IMR-90 (cell line): Measurements from ENCODE around the gene QRFP. TPM values are rescaled to one million over a fixed set of nuclear protein-coding genes. Genes with fewer than 3 reads are reported as not detected.

Experiments
- ATAC-seq: fragments of 200-7000 bp; cut with Tn5 transposase; 2 replicates; pipeline ENCODE4 v1.9.1; 2020; ENCODE audit warnings: low read depth, mild to moderate bottlenecking, moderate library complexity
- BruUV-seq: library from RNA; stranded (reverse); fragments of 400-500 nt; replicated peaks from 2 replicates; lab custom pipeline; 2021; lab: Mats Ljungman, UMichigan
- CTCF ChIA-PET: fragments of 300-600 bp; formaldehyde crosslinking; extraction: SDS; loops from one replicate; lab custom pipeline; 2021; ENCODE audit warnings: antibody characterized with exemption; lab: Yijun Ruan, JAX
- POLR2A ChIA-PET: fragments of 300-600 bp; sonication (Branson Sonifier 250); formaldehyde crosslinking; loops from one replicate; lab custom pipeline; 2022; ENCODE audit warnings: antibody characterized with exemption; ENCODE audit not compliant: unreplicated experiment; lab: Charles Lee
- DNase-seq: peaks from one replicate; pipeline ENCODE4 v3.0.0; 2013
- H2AFZ ChIP-seq: replicated peaks from 2 replicates; pipeline ENCODE3; 2013; ENCODE audit warnings: low read length, mild to moderate bottlenecking; ENCODE audit not compliant: poor library complexity
- H2AK5ac ChIP-seq: 2 replicates; pipeline ENCODE4 v1.6.1; 2013; ENCODE audit warnings: low read depth, low read length, inconsistent platforms
- H2AK9ac ChIP-seq: replicated peaks from 2 replicates; pipeline ENCODE3; 2013; ENCODE audit warnings: mild to moderate bottlenecking, low read depth, low read length, moderate library complexity; ENCODE audit not compliant: poor library complexity
- H2BK120ac ChIP-seq: 2 replicates; pipeline ENCODE4 v1.6.1; 2013; ENCODE audit warnings: low read depth, low read length, inconsistent platforms
- H2BK15ac ChIP-seq: 3 replicates; pipeline ENCODE4 v1.6.1; 2013; ENCODE audit warnings: low read depth, low read length, inconsistent platforms
- H2BK20ac ChIP-seq: 2 replicates; pipeline ENCODE4 v1.6.1; 2013; ENCODE audit warnings: low read depth, mild to moderate bottlenecking, inconsistent platforms, low read length, moderate library complexity
- H2BK5ac ChIP-seq: 2 replicates; pipeline ENCODE4 v1.6.1; 2013; ENCODE audit warnings: mild to moderate bottlenecking, low read depth, low read length, inconsistent platforms; ENCODE audit not compliant: poor library complexity, severe bottlenecking
- H3K14ac ChIP-seq: replicated peaks from 2 replicates; pipeline ENCODE4 v1.6.1; 2013; ENCODE audit warnings: low read depth, low read length, inconsistent platforms
- H3K18ac ChIP-seq: 2 replicates; pipeline ENCODE4 v1.6.1; 2013; ENCODE audit warnings: low read depth, low read length, control low read depth
- H3K23ac ChIP-seq: 2 replicates; pipeline ENCODE4 v1.6.1; 2013; ENCODE audit warnings: low read depth, low read length, inconsistent platforms
- H3K27ac ChIP-seq: 2 replicates; pipeline ENCODE4 v1.5.1; 2013; ENCODE audit warnings: mild to moderate bottlenecking, control low read depth, low read length; ENCODE audit not compliant: insufficient read depth
- H3K27me3 ChIP-seq: 2 replicates; pipeline ENCODE4 v1.6.1; 2013; ENCODE audit warnings: low read length; ENCODE audit not compliant: control insufficient read depth, insufficient read depth
- H3K36me3 ChIP-seq: 2 replicates; pipeline ENCODE4 v1.6.1; 2013; ENCODE audit warnings: low read length, mixed read lengths; ENCODE audit not compliant: control insufficient read depth, insufficient read depth
- H3K4ac ChIP-seq: 2 replicates; pipeline ENCODE4 v1.6.1; 2013; ENCODE audit warnings: low read depth, low read length, inconsistent platforms
- H3K4me1 ChIP-seq: 2 replicates; pipeline ENCODE4 v1.6.1; 2013; ENCODE audit warnings: low read length, mixed read lengths; ENCODE audit not compliant: control insufficient read depth, insufficient read depth
- H3K4me2 ChIP-seq: 2 replicates; pipeline ENCODE4 v1.6.1; 2013; ENCODE audit warnings: low read depth, mild to moderate bottlenecking, control low read depth, low read length, moderate library complexity
- H3K4me3 ChIP-seq: 2 replicates; pipeline ENCODE4 v1.5.1; 2013; ENCODE audit warnings: low read depth, mild to moderate bottlenecking, control low read depth, low read length, moderate library complexity; ENCODE audit not compliant: insufficient read depth
- H3K56ac ChIP-seq: 2 replicates; pipeline ENCODE4 v1.6.1; 2013; ENCODE audit warnings: low read length, inconsistent platforms; ENCODE audit not compliant: insufficient read depth; ENCODE audit errors: extremely low read depth
- H3K79me1 ChIP-seq, 2 experiments: 2 replicates each; pipeline ENCODE4 v1.6.1; 2013; ENCODE audit warnings: low read length in 2 of 2, inconsistent platforms in 1 of 2, low read depth in 1 of 2
- H3K9ac ChIP-seq: 2 replicates; pipeline ENCODE4 v1.6.1; 2013; ENCODE audit warnings: low read depth, low read length, control low read depth
- H3K9me1 ChIP-seq: 2 replicates; pipeline ENCODE4 v1.6.1; 2013; ENCODE audit warnings: low read length, inconsistent platforms; ENCODE audit not compliant: insufficient read depth
- H3K9me3 ChIP-seq: 2 replicates; pipeline ENCODE4 v1.6.1; 2013; ENCODE audit warnings: low read length; ENCODE audit not compliant: control insufficient read depth, insufficient read depth
- H4K20me1 ChIP-seq: 2 replicates; pipeline ENCODE4 v1.6.1; 2013; ENCODE audit warnings: low read length, inconsistent platforms; ENCODE audit not compliant: insufficient read depth
- H4K5ac ChIP-seq: 2 replicates; pipeline ENCODE4 v1.6.1; 2013; ENCODE audit warnings: mild to moderate bottlenecking, low read depth, low read length, control low read depth
- H4K8ac ChIP-seq, 2 experiments: 2 replicates each; pipeline ENCODE4 v1.6.1; 2013; ENCODE audit warnings: low read depth in 2 of 2, low read length in 2 of 2, control low read depth in 1 of 2, inconsistent platforms in 1 of 2
- H4K91ac ChIP-seq: 2 replicates; pipeline ENCODE4 v1.6.1; 2013; ENCODE audit warnings: low read depth, low read length, inconsistent platforms; ENCODE audit not compliant: insufficient read depth
- BHLHE40 ChIP-seq: fragments of 150-350 bp; IDR thresholded peaks from 2 replicates; pipeline ENCODE4 v1.6.1; 2016; ENCODE audit warnings: mild to moderate bottlenecking, low read depth, low read length
- CHD1 ChIP-seq: IDR thresholded peaks from 2 replicates; pipeline ENCODE4 v1.6.1; 2012; ENCODE audit warnings: low read depth, low read length, improper control_type of control experiment
- MAFK ChIP-seq: IDR thresholded peaks from 2 replicates; pipeline ENCODE4 v1.6.1; 2012; ENCODE audit warnings: low read depth, low read length, improper control_type of control experiment
- MAZ ChIP-seq: IDR thresholded peaks from 2 replicates; pipeline ENCODE4 v1.6.1; 2012; ENCODE audit warnings: low read depth, mild to moderate bottlenecking, low read length, improper control_type of control experiment, moderate library complexity, borderline replicate concordance
- NFE2L2 ChIP-seq: fragments of 150-350 bp; IDR thresholded peaks from 2 replicates; pipeline ENCODE4 v1.6.1; 2016; ENCODE audit warnings: low read depth, mild to moderate bottlenecking, low read length
- POLR2A ChIP-seq: IDR thresholded peaks from 2 replicates; pipeline ENCODE4 v1.6.1; 2012; ENCODE audit warnings: mild to moderate bottlenecking, low read depth, low read length
- RCOR1 ChIP-seq: IDR thresholded peaks from 2 replicates; pipeline ENCODE4 v1.6.1; 2012; ENCODE audit warnings: mild to moderate bottlenecking, low read length, improper control_type of control experiment; ENCODE audit not compliant: insufficient replicate concordance
- RFX5 ChIP-seq: IDR thresholded peaks from 2 replicates; pipeline ENCODE4 v1.8.0; 2012; ENCODE audit warnings: low read depth, mild to moderate bottlenecking, low read length, moderate library complexity
- SMC3 ChIP-seq: fragments of 150-350 bp; IDR thresholded peaks from 2 replicates; pipeline ENCODE4 v1.6.1; 2016; ENCODE audit warnings: low read depth, mild to moderate bottlenecking, antibody characterized with exemption, low read length, moderate library complexity
- WGBS, 2 experiments: methylation state at CpG; one replicate each; pipeline versions ENCODE4 v1.1.5 to v1.1.7; 2013; ENCODE audit warnings: missing lambda C conversion rate in 2 of 2; ENCODE audit not compliant: insufficient read length in 1 of 2; ENCODE audit errors: extremely low coverage in 2 of 2; 5-methylcytosine and 5-hydroxymethylcytosine counted together
- dilution Hi-C: fragments of 300-500 bp; cut with HindIII; formaldehyde crosslinking; loops from one replicate; pipeline ENCODE4 v1.14.3; 2018; ENCODE audit warnings: low sequenced_read_pairs; ENCODE audit not compliant: unreplicated experiment
- in situ Hi-C: fragments of 300-500 bp; cut with MboI; formaldehyde crosslinking; loops from 3 replicates; pipeline ENCODE4 v1.14.3; 2019; ENCODE audit warnings: low sequenced_read_pairs, inconsistent platforms, mixed read lengths
- intact Hi-C: fragments of 100-400 bp; cut with micrococcal nuclease; formaldehyde crosslinking; loops from 2 replicates; pipeline ENCODE4 v1.10.0; 2022
- polyA plus RNA-seq, 3 experiments: library from polyadenylated mRNA; depleted of rRNA; stranded (reverse); fragments of >200 nt; gene quantifications; 2 replicates each; pipeline ENCODE4 v1.2.3, GENCODE V29; 2012; ENCODE audit warnings: low replicate concordance in 1 of 3
- total RNA-seq: library from RNA; depleted of rRNA; stranded (reverse); fragments of >200 nt; gene quantifications from 2 replicates; pipeline ENCODE4 v1.2.3, GENCODE V29; 2012
- TF ChIP-seq, protein P1 (sequence below): fragments of 150-350 bp; IDR thresholded peaks from 2 replicates; pipeline ENCODE4 v1.6.1; 2017; ENCODE audit warnings: mild to moderate bottlenecking, antibody characterized with exemption, low read length, low read depth
- TF ChIP-seq, protein P2 (sequence below): conservative IDR thresholded peaks from 2 replicates; pipeline ENCODE4 v1.5.1; 2012; ENCODE audit warnings: mild to moderate bottlenecking, low read depth, low read length, improper control_type of control experiment

Gene QRFP
- total and polyA plus RNA-seq, 2 of the 4 experiments (the other 2 are of a cell fraction): not detected

DNA sequence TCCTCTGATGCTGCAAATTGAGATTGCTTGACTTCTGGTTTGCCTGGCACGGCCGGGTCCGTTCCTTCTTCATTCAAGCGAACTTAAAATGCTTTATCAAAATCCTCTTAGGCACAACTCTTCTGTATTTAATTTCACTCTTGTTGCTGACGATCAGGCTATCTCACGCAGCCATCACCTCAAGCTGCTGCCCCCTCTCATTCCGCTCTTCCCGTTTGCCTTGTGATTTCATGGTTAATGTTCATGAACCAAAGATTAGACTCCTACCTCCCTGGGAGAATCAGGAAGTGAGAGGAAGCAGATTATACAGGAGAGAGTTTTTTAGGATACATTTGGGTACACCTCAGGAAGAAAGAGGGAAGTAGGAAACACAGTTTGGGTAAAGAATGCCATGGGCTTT, 22.6 kb downstream of the QRFP start:
- no peaks in the 10 kb centered on the region for H3K27me3 ChIP-seq
- H3K9me1 ChIP-seq: no peaks in the 10 kb centered on the region
- no peak overlapping the region for H3K4me3 ChIP-seq
- no TSS peak for BruUV-seq
- dilution Hi-C loops: no loop called here
- no peak overlapping the region for H4K8ac ChIP-seq
- no peak for TF ChIP-seq NFE2L2
- TF ChIP-seq, protein P1, sequence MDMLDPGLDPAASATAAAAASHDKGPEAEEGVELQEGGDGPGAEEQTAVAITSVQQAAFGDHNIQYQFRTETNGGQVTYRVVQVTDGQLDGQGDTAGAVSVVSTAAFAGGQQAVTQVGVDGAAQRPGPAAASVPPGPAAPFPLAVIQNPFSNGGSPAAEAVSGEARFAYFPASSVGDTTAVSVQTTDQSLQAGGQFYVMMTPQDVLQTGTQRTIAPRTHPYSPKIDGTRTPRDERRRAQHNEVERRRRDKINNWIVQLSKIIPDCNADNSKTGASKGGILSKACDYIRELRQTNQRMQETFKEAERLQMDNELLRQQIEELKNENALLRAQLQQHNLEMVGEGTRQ: no peak
- no peak for TF ChIP-seq MAFK
- TF ChIP-seq, protein P2, sequence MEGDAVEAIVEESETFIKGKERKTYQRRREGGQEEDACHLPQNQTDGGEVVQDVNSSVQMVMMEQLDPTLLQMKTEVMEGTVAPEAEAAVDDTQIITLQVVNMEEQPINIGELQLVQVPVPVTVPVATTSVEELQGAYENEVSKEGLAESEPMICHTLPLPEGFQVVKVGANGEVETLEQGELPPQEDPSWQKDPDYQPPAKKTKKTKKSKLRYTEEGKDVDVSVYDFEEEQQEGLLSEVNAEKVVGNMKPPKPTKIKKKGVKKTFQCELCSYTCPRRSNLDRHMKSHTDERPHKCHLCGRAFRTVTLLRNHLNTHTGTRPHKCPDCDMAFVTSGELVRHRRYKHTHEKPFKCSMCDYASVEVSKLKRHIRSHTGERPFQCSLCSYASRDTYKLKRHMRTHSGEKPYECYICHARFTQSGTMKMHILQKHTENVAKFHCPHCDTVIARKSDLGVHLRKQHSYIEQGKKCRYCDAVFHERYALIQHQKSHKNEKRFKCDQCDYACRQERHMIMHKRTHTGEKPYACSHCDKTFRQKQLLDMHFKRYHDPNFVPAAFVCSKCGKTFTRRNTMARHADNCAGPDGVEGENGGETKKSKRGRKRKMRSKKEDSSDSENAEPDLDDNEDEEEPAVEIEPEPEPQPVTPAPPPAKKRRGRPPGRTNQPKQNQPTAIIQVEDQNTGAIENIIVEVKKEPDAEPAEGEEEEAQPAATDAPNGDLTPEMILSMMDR: no peak
- TF ChIP-seq CHD1: no peak
- no peak for TF ChIP-seq MAZ
- no peak for TF ChIP-seq POLR2A
- TF ChIP-seq BHLHE40: no peak
- no peak for TF ChIP-seq RCOR1
- no peak for TF ChIP-seq SMC3
- no peak for TF ChIP-seq RFX5
- H2BK20ac ChIP-seq: no peak overlapping the region
- no peak overlapping the region for H2BK5ac ChIP-seq
- ATAC-seq (no peak), DNase-seq (no peak)
- no peak overlapping the region for H2BK120ac ChIP-seq
- H2AFZ ChIP-seq: no peak overlapping the region
- peaks cover 79% of the 10 kb centered on the region for H3K36me3 ChIP-seq
- H3K9me3 ChIP-seq: no peaks in the 10 kb centered on the region
- no peak overlapping the region for H3K23ac ChIP-seq
- no peak overlapping the region for H3K56ac ChIP-seq
- no peak overlapping the region for H4K91ac ChIP-seq
- in situ Hi-C loops: no loop called here
- no peak overlapping the region for H2AK9ac ChIP-seq
- H3K79me1 ChIP-seq: peaks cover 51 to 71% of the 10 kb centered on the region in 2 experiments
- H3K4me2 ChIP-seq: no peak overlapping the region
- no peak overlapping the region for H3K4ac ChIP-seq
- H3K14ac ChIP-seq: no peak overlapping the region
- WGBS, 2 experiments: 89% methylated on average over 4 of the region's 8 CpGs; no CpG with 5 or more reads in 1 of the 2 experiments
- no peak overlapping the region for H3K18ac ChIP-seq
- POLR2A ChIA-PET: no interaction called here
- H2AK5ac ChIP-seq: no peak overlapping the region
- no peak overlapping the region for H2BK15ac ChIP-seq
- no peak overlapping the region for H4K5ac ChIP-seq
- intact Hi-C loops: no loop called here
- H3K27ac ChIP-seq: no peak overlapping the region
- peaks cover 2% of the 10 kb centered on the region; the same call in 1 of the 2 replicates for H3K4me1 ChIP-seq
- H3K9ac ChIP-seq: no peak overlapping the region
- peaks cover 35% of the 10 kb centered on the region for H4K20me1 ChIP-seq
- CTCF ChIA-PET: no interaction called here
